ENCODE data around the gene TEX19. TPM values are rescaled to one million over a fixed set of nuclear protein-coding genes. Genes with fewer than 3 reads are reported as not detected.

TEX19 gene
- total RNA-seq, 2 experiments from 2014 or later: not detected

DNA sequence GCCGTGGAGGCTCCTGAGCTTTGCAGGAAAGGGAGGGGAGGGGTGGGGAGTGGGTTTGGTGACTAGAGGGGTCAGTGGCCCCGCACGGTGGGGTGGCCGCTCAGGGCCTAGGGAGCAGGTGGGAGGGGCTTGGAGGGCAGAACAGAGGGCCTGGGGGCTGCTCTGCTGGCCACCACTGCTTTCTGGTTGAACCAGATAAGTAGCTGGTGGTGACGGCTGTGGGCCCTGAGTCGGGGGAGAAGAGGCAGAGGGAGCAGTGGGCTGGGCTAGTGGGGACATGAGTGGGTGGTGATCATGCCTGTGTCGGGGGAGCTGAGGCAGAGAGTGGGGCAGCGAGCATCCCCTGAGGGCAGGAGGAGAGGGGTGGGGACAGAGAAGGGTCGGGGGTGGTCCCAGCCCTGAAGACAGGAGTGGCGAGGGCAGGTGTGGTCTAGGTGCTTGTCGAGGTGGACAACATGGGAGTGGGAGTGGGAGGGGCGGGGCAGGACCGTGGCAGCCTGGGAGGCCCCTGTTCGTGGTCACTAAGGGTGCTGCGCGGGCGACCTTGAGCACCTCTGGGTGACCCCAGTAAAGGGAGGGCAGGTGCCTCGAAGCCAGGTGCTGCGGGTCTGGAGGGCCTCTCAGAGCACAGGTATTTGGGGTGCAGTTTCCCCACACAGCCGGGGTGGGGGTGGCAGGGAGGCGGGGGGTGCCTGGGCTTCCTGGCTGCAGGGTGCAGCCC, 35.4 kb upstream of the TEX19 start:
- POLR2A ChIA-PET: interaction anchor here (0.6 to 3.0 kb wide), 4 partner anchors 9 to 88 kb away, joined by 3 to 47 read pairs (median 6); partner anchors contain the start of gene SECTM1
- intact Hi-C loops (cut with micrococcal nuclease): no loop called here
- Mint-ChIP-seq H3K9me3 (no peaks in the 10 kb centered on the region), H3K4me1 (ENCODE audit: low read depth) (peaks cover 29% of the 10 kb centered on the region), H3K36me3 (peaks cover 23% of the 10 kb centered on the region), H3K4me3 (peak overlapping the region; percentile 80), H3K27ac (peak overlapping the region; percentile 70), H3K27me3 (no peaks in the 10 kb centered on the region)
- DNase-seq: no peak
- CTCF ChIA-PET: interaction anchor here (0.6 to 6.1 kb wide), 3 partner anchors 8 to 80 kb away, joined by 3 to 113 read pairs (median 3); no protein-coding TSS in a partner anchor

DNA sequence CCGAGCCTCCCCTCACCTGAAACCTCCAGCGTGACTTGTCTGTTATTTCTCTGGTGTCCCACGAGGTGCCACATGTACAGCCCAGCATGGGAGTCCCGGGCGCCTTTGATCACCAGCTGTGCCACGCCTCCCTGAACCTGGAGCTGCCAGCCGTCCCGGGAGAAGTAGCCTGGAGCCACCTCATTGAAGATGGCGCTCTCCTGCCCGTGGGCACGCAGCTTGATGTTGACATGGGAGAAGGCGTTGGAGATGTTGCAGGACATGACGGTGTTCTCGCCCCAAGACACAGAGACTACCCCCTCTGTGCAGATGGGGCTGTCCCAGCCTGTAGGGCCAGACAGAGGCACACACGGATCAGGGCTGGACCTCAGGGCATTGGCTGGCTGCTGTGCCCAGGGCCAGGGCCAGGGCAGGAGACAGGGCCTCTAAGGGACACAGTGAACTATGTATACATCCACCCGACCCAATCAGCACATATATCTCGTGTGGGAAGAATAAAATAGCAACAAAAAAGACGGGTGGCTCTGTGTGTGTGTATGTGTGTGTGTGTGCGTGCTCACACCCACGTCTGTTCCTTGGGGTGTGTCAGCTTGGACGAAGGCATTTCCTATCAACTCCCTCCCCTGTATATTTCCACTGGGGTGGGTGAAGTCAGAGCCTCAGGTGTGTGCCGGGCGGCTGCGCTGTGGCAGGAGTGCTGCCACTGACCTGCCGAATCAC, 34.3 kb upstream of the TEX19 start:
- peak; percentile 56 for DNase-seq
- Mint-ChIP-seq H3K27me3 (no peaks in the 10 kb centered on the region), H3K27ac (peak overlapping the region; percentile 62), H3K4me3 (peak overlapping the region; percentile 43), H3K4me1 (ENCODE audit: low read depth) (peaks cover 29% of the 10 kb centered on the region), H3K9me3 (no peaks in the 10 kb centered on the region), H3K36me3 (peaks cover 23% of the 10 kb centered on the region)
- POLR2A ChIA-PET: interaction anchor here (0.7 to 2.1 kb wide), 2 partner anchors 12 to 89 kb away, joined by 3 to 7 read pairs; no protein-coding TSS in a partner anchor
- intact Hi-C loops (cut with micrococcal nuclease): no loop called here
- CTCF ChIA-PET: interaction anchor here (1.1 to 6.1 kb wide), 2 partner anchors 25 to 89 kb away, joined by 4 to 113 read pairs; no protein-coding TSS in a partner anchor

DNA sequence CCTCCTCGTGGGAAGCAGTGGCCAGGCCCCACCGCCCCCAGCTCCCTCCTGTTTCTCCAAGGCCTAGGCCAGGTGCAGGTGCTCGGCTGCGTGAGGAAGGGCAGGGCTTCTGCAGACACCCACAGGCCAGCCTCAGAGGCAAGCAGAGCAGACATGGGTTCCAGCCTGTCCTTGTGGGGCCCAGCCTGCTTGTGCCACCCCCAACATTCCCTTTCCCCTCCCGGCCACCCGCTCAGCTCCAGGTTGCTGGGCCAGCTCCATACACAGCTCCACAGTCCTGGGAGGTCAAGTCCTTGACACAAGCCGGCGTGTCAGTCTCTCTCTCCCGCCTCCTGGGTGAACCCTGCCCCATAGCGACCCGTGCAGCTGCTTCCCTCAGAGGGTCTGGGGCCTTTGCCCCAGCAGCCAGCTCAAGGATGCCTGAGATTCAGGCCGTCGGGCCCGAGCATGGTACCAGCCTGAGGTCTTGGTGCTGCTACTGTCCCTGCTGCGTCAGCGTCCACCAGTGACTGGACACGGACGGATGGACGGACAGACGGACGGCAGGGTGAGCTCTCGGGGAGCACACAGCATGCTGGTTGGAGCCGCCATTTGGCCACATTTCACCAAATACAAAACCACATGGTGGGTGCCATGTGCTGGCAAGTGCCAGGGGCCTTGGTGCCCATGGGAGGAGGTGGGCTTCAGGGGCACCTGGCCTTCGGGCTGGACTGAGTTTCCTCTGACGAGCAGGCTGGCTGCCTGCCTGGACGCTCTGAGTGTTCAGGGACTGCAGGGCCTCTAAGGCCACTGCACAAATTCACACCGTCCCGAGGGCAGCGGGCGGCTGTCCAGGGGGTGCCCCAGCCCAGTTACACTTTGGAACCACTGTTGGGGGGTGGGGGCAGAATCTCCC, 33.5 kb upstream of the TEX19 start:
- POLR2A ChIA-PET: interaction anchor here (0.7 kb wide), 1 partner anchor 12 kb away, joined by 3 read pairs; no protein-coding TSS in a partner anchor
- H3K36me3 Mint-ChIP-seq: peaks cover 23% of the 10 kb centered on the region
- H3K9me3 Mint-ChIP-seq: no peaks in the 10 kb centered on the region
- H3K4me3 Mint-ChIP-seq: peak overlapping the region; percentile 43
- peak overlapping the region; percentile 62 for H3K27ac Mint-ChIP-seq
- no peaks in the 10 kb centered on the region for H3K27me3 Mint-ChIP-seq
- no peak for DNase-seq
- CTCF ChIA-PET: interaction anchor here (1.0 to 6.1 kb wide), 3 partner anchors 25 to 92 kb away, joined by 4 to 113 read pairs (median 4); no protein-coding TSS in a partner anchor
- peaks cover 29% of the 10 kb centered on the region for H3K4me1 Mint-ChIP-seq (ENCODE audit: low read depth)
- intact Hi-C loops (cut with micrococcal nuclease): no loop called here

DNA sequence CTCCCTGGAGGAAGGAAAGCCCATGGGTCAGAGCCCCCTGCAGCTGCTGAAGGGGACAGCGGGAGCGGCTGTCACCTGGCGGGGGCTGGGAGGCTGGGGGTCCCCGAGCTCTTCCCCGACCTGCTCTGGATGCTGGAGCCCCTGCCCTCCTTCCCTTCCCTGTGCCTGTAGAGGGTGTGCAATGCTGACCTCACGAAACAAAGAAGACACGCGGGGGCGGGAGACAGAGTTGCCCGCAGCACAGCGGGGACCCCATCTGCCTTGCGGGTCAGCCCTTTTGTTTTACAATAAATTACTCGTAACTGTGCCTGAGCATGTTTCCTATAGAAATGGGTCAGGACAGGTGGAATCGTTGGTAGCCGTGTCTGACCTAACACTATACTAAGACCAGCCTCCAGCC, 31.8 kb upstream of the TEX19 start:
- no peak for DNase-seq
- Mint-ChIP-seq H3K27ac (no peak overlapping the region), H3K4me3 (no peak overlapping the region), H3K9me3 (no peaks in the 10 kb centered on the region), H3K27me3 (no peaks in the 10 kb centered on the region), H3K36me3 (peaks cover 15% of the 10 kb centered on the region), H3K4me1 (ENCODE audit: low read depth) (peaks cover 27% of the 10 kb centered on the region)
- ChIA-PET POLR2A (no interaction called here), CTCF (no interaction called here)
- intact Hi-C loops (cut with micrococcal nuclease): no loop called here

DNA sequence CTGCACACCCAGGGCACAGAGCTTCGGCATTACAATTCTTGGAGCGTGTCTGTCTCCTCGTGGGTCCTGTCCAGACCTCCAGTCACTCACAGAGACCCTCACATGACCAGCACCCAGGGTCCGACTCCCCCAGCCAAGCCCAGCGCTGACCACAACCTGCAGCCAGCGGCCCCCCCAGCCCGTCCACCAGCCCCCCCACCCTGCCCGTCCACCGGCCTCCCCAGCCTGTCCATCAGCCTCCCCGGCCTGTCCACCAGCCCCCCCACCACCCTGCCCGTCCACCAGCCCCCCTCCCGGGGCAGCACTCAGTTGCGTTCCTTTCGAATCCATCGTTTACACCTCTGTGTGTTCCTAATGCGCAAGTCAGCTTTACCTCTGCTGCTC, 31.3 kb upstream of the TEX19 start:
- H3K4me3 Mint-ChIP-seq: no peak overlapping the region
- H3K4me1 Mint-ChIP-seq (ENCODE audit: low read depth): peaks cover 30% of the 10 kb centered on the region
- H3K27ac Mint-ChIP-seq: no peak overlapping the region
- no peaks in the 10 kb centered on the region for H3K27me3 Mint-ChIP-seq
- peaks cover 12% of the 10 kb centered on the region for H3K36me3 Mint-ChIP-seq
- intact Hi-C loops (cut with micrococcal nuclease): no loop called here
- ChIA-PET CTCF (no interaction called here), POLR2A (no interaction called here)
- no peak for DNase-seq
- H3K9me3 Mint-ChIP-seq: no peaks in the 10 kb centered on the region

DNA sequence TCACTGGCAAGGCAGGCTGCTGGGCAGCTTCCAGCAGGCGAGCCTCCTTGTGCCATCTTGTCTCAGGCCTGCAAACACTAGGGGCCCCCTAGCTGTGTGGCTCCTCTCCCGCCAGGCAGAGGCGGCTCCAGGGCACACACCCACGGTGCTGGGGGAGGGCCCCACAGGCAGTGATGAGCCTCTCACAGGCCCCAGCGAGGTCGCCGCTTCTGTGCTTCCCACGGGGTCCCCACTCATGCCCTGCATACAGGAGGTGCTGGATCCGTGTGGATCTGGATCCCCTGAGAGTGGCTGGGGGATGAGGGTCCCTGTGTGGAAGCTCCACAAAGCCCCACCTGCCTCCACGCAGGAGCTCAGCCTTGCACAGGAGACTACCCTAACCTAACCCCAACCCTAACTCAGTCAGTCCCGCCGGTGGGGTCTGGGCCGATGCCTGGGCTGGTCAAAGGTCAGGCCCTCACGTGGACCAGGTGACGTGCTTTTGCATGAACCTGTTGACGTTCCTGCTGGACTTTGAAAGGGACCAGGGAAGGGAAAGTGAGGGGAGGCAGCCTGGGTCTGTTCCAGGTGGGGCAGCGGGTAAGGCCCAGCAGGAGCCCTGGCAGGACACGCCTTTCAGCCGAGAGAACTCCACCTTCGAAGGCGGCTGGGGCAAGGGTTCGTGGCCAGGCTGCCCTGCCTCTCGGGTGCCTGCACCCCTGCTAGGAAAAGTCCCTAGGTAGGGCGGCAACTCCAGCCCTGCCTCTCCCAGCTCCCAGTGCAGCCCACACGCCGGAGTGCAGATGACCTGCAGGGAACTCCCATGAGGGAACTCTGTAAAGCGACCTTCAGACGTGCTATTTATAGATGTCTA, 30.7 kb upstream of the TEX19 start:
- no peaks in the 10 kb centered on the region for H3K9me3 Mint-ChIP-seq
- no peak overlapping the region for H3K27ac Mint-ChIP-seq
- ChIA-PET CTCF (no interaction called here), POLR2A (no interaction called here)
- H3K4me3 Mint-ChIP-seq: no peak overlapping the region
- no peak for DNase-seq
- H3K36me3 Mint-ChIP-seq: peaks cover 11% of the 10 kb centered on the region
- H3K4me1 Mint-ChIP-seq (ENCODE audit: low read depth): peaks cover 30% of the 10 kb centered on the region
- intact Hi-C loops (cut with micrococcal nuclease): no loop called here
- no peaks in the 10 kb centered on the region for H3K27me3 Mint-ChIP-seq

DNA sequence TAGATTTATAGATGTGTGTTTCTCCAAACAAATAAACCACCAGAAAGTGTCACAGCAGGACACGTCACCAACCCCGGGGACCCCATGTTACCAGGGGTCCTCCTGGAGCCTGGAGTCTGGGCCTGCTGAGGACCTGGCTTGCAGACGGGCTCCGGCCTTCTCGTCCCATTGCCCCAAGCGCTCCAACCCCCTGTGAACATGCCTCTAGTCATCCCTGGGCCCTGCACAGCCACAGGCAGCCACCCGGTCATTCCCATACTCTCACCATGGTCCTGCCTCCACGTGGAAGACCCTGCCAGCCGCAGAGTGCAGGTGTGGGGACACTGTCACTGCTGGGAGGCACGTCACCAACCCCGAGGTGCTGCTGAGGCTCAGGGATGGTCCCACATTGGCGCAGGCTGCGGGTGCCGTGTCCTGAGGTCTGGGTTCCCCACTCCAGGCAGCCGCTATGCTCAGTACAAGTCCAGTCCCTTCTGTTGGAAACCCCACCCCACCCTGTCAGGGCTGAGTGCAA, 30.0 kb upstream of the TEX19 start:
- Mint-ChIP-seq H3K4me3 (no peak overlapping the region), H3K9me3 (no peaks in the 10 kb centered on the region), H3K27ac (no peak overlapping the region), H3K27me3 (no peaks in the 10 kb centered on the region), H3K36me3 (peaks cover 6% of the 10 kb centered on the region), H3K4me1 (ENCODE audit: low read depth) (peaks cover 25% of the 10 kb centered on the region)
- DNase-seq: no peak
- intact Hi-C loops (cut with micrococcal nuclease): no loop called here
- ChIA-PET CTCF (no interaction called here), POLR2A (no interaction called here)

DNA sequence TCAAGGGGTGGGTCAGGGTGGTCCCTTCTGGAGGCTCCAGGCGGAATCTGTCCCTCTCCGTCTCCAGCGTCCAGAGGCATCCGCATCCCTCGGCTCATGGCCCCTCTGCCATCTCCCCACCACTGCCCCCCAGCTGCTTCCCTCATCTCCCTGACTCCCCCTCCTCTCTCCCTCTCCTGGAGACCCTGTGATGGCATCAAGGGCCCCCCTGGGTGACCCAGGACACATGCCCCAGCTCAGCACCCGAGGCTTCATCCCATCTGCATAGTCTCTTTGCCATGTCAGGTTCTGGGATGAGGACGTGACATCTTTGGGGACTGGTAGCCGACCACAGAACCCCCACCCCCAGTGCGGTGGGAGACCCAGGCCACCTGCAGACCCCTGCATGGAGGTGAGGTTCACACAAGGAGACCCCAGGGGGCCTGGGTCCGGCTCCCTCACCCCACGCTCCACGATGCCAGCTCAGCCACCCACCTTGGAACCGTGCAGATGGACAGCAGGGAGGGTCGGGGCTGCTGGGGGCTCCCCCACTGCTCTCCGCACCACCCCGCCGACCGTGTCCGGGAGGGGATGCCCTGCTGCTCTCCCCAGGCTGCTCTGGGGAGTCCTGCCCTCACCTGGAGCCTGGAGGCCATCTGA, 29.2 kb upstream of the TEX19 start:
- no peak for DNase-seq
- ChIA-PET POLR2A (no interaction called here), CTCF (interaction anchor here (1.0 to 1.9 kb wide), 3 partner anchors 9 to 86 kb away, joined by 3 to 8 read pairs (median 5); no protein-coding TSS in a partner anchor)
- no peak overlapping the region for H3K4me3 Mint-ChIP-seq
- no peaks in the 10 kb centered on the region for H3K9me3 Mint-ChIP-seq
- peaks cover 24% of the 10 kb centered on the region for H3K4me1 Mint-ChIP-seq (ENCODE audit: low read depth)
- no peaks in the 10 kb centered on the region for H3K27me3 Mint-ChIP-seq
- no peak overlapping the region for H3K27ac Mint-ChIP-seq
- peaks cover 2% of the 10 kb centered on the region for H3K36me3 Mint-ChIP-seq
- intact Hi-C loops (cut with micrococcal nuclease): no loop called here

DNA sequence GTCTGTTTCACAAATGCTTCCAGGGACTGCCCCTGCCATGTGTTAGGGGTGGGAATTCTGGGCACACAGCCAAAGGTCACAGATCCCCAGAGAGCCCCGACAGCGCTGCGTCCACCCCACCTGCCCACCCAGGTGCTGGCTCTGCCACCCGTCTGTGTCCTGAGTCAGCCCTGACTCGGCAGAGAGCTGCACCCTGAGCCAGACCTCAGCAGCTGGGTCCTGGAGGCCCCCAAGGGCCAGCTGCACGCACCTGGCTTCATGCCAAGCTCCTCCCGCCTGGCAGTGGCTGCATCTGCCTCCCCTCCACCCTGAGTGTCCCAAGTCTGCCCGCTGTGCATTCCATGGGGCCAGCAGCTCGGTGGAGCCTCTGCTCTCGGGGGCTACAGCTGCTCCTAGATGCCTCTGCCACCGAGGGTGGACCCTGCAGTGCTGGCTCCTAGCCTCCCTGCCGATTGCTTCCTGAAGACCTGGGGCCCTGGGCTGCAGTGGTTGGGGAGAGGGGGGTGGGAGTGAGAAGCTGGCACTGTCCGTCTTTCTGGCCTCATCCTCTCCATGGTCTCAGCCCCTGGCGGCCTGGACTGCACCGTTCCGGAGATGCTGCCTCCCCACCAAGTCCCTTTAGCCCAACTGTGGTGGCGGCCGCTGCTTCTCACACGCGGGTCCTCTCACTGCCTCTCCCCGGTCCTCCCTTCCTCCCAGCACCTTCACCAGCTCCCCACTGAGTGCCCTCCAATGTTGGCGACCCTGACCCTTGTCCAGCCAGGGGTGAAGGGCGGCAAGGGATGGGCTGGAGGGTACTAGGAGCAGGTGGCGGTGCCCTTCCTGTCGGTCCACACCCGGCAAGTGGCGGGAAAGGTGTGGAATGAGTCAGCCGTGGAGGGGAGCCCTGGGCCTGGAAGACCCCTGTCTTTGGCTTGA, 28.5 kb upstream of the TEX19 start:
- no peaks in the 10 kb centered on the region for H3K36me3 Mint-ChIP-seq
- intact Hi-C loops (cut with micrococcal nuclease): no loop called here
- no peak overlapping the region for H3K4me3 Mint-ChIP-seq
- ChIA-PET POLR2A (no interaction called here), CTCF (interaction anchor here (1.0 to 1.9 kb wide), 4 partner anchors 7 to 86 kb away, joined by 3 to 8 read pairs (median 4); no protein-coding TSS in a partner anchor)
- H3K27ac Mint-ChIP-seq: no peak overlapping the region
- no peak for DNase-seq
- no peaks in the 10 kb centered on the region for H3K27me3 Mint-ChIP-seq
- no peaks in the 10 kb centered on the region for H3K9me3 Mint-ChIP-seq
- peaks cover 24% of the 10 kb centered on the region for H3K4me1 Mint-ChIP-seq (ENCODE audit: low read depth)

DNA sequence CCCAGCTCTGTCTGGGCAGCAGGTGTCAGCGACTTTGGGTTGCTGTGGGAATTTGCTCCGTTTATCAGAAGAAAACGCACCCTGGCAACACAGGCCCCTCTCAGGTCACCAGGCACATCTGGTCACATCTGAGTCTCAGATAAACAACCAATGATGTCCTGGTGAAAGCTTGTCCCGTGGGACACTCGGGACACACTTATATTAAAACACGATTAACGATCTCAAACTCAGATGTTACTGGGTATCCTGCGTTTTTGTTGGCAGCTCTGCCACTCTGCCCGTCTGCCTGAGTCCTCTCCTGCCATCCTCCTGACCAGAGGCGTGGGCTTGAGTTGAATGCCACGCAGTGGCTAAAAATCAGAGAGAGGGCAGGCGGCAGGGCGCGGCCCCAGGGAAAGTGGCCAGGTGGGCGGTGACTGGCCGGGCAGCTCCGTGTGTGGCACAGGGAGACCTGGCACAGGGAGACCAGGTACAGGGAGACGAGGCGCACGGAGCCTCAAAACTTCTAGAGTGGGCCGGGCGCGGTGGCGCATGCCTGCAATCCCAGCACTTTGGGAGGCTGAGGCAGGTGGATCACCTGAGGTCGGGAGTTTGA, 27.6 kb upstream of the TEX19 start:
- peaks cover 29% of the 10 kb centered on the region for H3K4me1 Mint-ChIP-seq (ENCODE audit: low read depth)
- H3K4me3 Mint-ChIP-seq: no peak overlapping the region
- no peaks in the 10 kb centered on the region for H3K9me3 Mint-ChIP-seq
- CTCF ChIA-PET: interaction anchor here (0.7 to 1.9 kb wide), 4 partner anchors 8 to 31 kb away, joined by 3 to 8 read pairs (median 4); no protein-coding TSS in a partner anchor
- H3K36me3 Mint-ChIP-seq: no peaks in the 10 kb centered on the region
- no peak for DNase-seq
- intact Hi-C loops (cut with micrococcal nuclease): no loop called here
- POLR2A ChIA-PET: no interaction called here
- H3K27ac Mint-ChIP-seq: no peak overlapping the region
- no peaks in the 10 kb centered on the region for H3K27me3 Mint-ChIP-seq
